GM23248 (cell line): ENCODE measurements around the gene DYNC2H1.

Source experiments
- EZH2 ChIP-seq: fragments of 200-600 bp; sonication (generic); IDR thresholded peaks from 2 replicates; pipeline ENCODE4 v1.6.1; 2018; ENCODE audit warnings: antibody characterized with exemption, mild to moderate bottlenecking; ENCODE audit not compliant: insufficient read depth, poor library complexity, severe bottlenecking
- EZH2phosphoT487 ChIP-seq: fragments of 200-600 bp; sonication (generic); IDR thresholded peaks from 2 replicates; pipeline ENCODE4 v1.6.1; 2018; ENCODE audit warnings: antibody characterized with exemption, moderate library complexity, mild to moderate bottlenecking, low read depth; ENCODE audit not compliant: insufficient read depth

- no peak for TF ChIP-seq EZH2
- no peak for TF ChIP-seq EZH2phosphoT487
Observed at GRCh38 chr11:103499710-103500340, 390.6 kb downstream of the DYNC2H1 start.
